ENCODE measurements around the gene CALCOCO2. TPM values are rescaled to one million over a fixed set of nuclear protein-coding genes. Genes with fewer than 3 reads are reported as not detected.

The CALCOCO2 gene
- total and polyA plus RNA-seq, 11 donors = 102 to 322 (median 222) TPM

DNA sequence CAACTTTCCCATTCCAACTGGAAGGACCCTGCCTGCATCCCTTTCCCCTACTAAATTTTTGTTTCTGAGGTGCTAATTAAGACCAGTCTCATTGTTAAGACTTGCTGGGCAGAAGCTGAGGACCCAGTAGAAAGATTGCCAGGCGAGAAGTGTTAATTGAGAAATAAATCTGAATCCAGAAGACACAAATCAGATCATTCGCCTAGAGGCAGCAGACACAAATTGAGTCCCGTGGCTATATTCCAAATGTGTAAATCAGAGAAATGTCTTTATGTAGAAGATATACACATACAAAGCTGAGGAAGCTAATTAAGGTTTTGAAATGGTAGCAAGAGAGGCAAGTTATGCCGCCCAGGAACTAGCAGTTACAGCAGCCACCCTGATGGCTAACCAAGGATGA is 29.6 kb downstream of the CALCOCO2 start:
- no peaks in the 10 kb centered on the region for H3K27me3 ChIP-seq
- WGBS, 4 donors = 93 to 97% (median 95%) methylated on average over 4 of the region's 4 CpGs
- DNase-seq (no peak), ATAC-seq (no peak)
- no peak overlapping the region for H3K27ac ChIP-seq
- no peak overlapping the region for H3K4me3 ChIP-seq
- no peaks in the 10 kb centered on the region for H3K4me1 ChIP-seq
- H3K36me3 ChIP-seq = peaks cover 0 to 100% (median 94%) of the 10 kb centered on the region in 9 donors
- no peaks in the 10 kb centered on the region for H3K9me3 ChIP-seq
- no peak for TF ChIP-seq POLR2A (IDR thresholded peaks at IDR 0.05)
- intact Hi-C loops (cut with DNase I) = no loop called here

DNA sequence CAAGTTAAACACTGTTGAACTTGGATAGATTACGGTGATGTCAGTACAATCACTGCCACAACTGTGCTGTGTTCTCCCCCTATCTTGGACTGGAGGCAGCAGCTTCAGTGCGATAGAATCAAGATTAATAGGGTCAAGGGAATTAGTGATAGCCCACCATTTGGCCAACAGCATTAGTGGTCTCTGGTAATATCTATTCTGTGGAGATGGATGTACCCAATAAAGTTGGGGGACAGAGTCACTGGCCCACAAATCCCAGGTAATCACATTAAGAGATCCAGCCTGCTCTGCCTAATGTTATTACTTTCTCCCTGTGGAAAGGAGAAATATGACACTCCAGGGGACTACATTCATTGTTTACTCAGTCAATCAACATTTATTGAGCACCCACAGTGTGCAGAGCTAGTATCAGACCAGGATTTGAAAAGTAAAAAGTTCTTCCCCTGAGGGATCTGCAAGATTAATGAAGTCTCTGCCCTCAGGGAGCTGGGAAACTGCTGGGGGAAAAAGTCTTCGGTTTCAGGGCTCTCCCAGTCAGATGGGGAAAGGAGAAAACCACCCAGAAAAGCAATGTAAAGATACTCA is 38.2 kb downstream of the CALCOCO2 start:
- Histone ChIP-seq H3K4me3 (no peak overlapping the region), H3K27ac (no peak overlapping the region), H3K9me3 (no peaks in the 10 kb centered on the region), H3K27me3 (no peaks in the 10 kb centered on the region), H3K4me1 (peaks cover 7 to 47% (median 39%) of the 10 kb centered on the region in 12 donors), H3K36me3 (peaks cover 0 to 28% (median 23%) of the 10 kb centered on the region in 9 donors)
- 53 to 67% (median 64%) methylated on average over 3 of the region's 3 CpGs for WGBS, 4 donors
- ATAC-seq (no peak), DNase-seq (no peak)
- intact Hi-C loops (cut with DNase I) = no loop called here
- TF ChIP-seq, protein P1, sequence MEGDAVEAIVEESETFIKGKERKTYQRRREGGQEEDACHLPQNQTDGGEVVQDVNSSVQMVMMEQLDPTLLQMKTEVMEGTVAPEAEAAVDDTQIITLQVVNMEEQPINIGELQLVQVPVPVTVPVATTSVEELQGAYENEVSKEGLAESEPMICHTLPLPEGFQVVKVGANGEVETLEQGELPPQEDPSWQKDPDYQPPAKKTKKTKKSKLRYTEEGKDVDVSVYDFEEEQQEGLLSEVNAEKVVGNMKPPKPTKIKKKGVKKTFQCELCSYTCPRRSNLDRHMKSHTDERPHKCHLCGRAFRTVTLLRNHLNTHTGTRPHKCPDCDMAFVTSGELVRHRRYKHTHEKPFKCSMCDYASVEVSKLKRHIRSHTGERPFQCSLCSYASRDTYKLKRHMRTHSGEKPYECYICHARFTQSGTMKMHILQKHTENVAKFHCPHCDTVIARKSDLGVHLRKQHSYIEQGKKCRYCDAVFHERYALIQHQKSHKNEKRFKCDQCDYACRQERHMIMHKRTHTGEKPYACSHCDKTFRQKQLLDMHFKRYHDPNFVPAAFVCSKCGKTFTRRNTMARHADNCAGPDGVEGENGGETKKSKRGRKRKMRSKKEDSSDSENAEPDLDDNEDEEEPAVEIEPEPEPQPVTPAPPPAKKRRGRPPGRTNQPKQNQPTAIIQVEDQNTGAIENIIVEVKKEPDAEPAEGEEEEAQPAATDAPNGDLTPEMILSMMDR (IDR thresholded peaks at IDR 0.05) = no peak
- TF ChIP-seq POLR2A (IDR thresholded peaks at IDR 0.05) = no peak

DNA sequence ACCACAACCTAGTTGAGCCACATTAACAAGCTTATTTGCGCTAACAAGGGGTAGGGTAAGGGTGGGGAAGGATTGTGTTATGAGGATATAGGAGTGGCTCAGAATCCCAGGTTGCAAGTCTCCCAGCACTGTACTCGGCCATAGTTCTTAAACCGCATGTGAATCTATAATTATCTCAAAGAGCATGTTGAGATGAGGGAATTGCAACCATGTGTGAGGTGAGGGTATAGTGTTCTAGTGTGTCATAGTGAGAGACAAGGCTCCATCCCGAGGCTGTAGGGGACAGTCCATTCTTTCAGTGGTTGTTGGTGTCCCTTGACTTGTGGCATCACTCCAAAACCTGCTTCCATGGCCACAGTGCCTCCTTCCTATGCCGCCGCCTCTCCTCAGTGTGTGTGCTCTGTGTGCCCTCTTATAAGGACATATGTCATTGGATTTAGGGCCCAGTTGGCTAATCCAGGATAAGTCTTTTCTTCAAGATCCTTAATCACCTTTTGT is 39.0 kb downstream of the CALCOCO2 start:
- H3K27ac ChIP-seq = peak overlapping the region in 3 of 12 donors; percentile 67 to 78 (median 76)

DNA sequence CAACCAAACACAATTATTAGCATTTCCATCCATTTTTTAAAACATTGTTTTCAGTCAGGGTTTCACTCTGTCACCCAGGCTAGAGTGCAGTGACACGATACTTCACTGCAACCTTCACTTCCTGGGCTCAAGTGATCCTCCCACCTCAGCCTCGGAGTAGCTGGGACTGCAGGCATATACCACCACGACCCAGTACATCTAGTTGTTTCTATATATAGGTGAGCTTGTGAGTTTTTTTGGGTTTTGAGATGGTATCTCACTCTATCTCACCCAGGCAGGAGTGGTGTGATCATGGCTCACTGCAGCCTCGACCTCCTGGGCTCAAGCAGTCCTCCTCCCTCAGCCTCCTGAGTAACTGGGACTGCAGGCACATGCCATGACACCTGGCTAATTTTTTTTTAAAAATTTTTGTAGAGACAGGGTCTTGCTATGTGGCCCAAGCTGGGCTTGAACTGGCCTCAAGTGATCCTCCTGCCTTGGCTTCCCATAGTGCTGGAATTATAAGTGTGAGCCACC is 40.3 kb downstream of the CALCOCO2 start:
- H3K4me3 ChIP-seq = no peak overlapping the region
- H3K27ac ChIP-seq = peak overlapping the region in 10 of 12 donors; percentile 44 to 85 (median 72)
- H3K9me3 ChIP-seq = no peaks in the 10 kb centered on the region
- TF ChIP-seq, protein P1 (IDR thresholded peaks at IDR 0.05) = no peak
- TF ChIP-seq POLR2A (IDR thresholded peaks at IDR 0.05) = no peak
- ATAC-seq (no peak), DNase-seq (no peak)
- 41 to 61% (median 53%) methylated on average over 4 of the region's 4 CpGs for WGBS, 4 donors
- peaks cover 8 to 51% (median 40%) of the 10 kb centered on the region in 12 donors for H3K4me1 ChIP-seq
- H3K36me3 ChIP-seq = peaks cover 0 to 7% (median 3%) of the 10 kb centered on the region in 9 donors
- H3K27me3 ChIP-seq = no peaks in the 10 kb centered on the region
- intact Hi-C loops (cut with DNase I) = no loop called here

More for the DNA sequence above, 39.0 kb downstream of the CALCOCO2 start:
- Histone ChIP-seq H3K36me3 (peaks cover 0 to 19% (median 15%) of the 10 kb centered on the region in 9 donors), H3K4me1 (peaks cover 8 to 51% (median 40%) of the 10 kb centered on the region in 12 donors), H3K9me3 (no peaks in the 10 kb centered on the region), H3K27me3 (no peaks in the 10 kb centered on the region), H3K4me3 (no peak overlapping the region)
- TF ChIP-seq, protein P1 (IDR thresholded peaks at IDR 0.05) = no peak
- no peak for TF ChIP-seq POLR2A (IDR thresholded peaks at IDR 0.05)
- intact Hi-C loops (cut with DNase I) = no loop called here
- WGBS, 4 donors = 48 to 65% (median 59%) methylated on average over 6 of the region's 6 CpGs
- ATAC-seq = peak; percentile 13 to 43 (median 20)
- DNase-seq = no peak

All from heart left ventricle (tissue), 16 donors.